Body of pancreas (tissue), 4 donors: ENCODE data around the gene TBL2. TPM values are rescaled to one million over a fixed set of nuclear protein-coding genes. Genes with fewer than 3 reads are reported as not detected.
A peak's percentile ranks its signal among the peaks of the same experiment; 100 is the strongest.

ENCODE experiments used
- ATAC-seq: fragments of 150-250 bp; one replicate; pipeline ENCODE4 v1.9.1; 2016
- DNase-seq, 4 donors: peaks; one replicate each; pipeline ENCODE4 v3.0.0-alpha.2; 2019
- H3K27ac ChIP-seq, 4 donors: fragments of 200-600 bp; sonication (generic); 1 replicate in 3 of 4; 2 replicates in 1 of 4; pipeline versions ENCODE4 v1.5.1 to v1.6.1; 2016 to 2019; ENCODE audit warnings: mild to moderate bottlenecking in 1 of 4, mixed read lengths in 1 of 4, moderate library complexity in 1 of 4
- H3K27me3 ChIP-seq, 2 donors: fragments of 200-600 bp; sonication (generic); one replicate each; pipeline ENCODE4 v1.6.0; 2016; ENCODE audit warnings: mild to moderate bottlenecking in 1 of 2
- H3K36me3 ChIP-seq, 2 donors: fragments of 200-600 bp; sonication (generic); replicated peaks in 1 of 2; 2 replicates each; pipeline ENCODE4 v1.5.1; 2016; ENCODE audit warnings: low read depth in 2 of 2; ENCODE audit not compliant: insufficient read depth in 1 of 2
- H3K4me1 ChIP-seq: fragments of 200-600 bp; sonication (generic); one replicate; pipeline ENCODE4 v1.6.0; 2016
- H3K4me3 ChIP-seq, 2 donors: fragments of 200-600 bp; sonication (generic); 1 replicate in 1 of 2; 2 replicates in 1 of 2; pipeline ENCODE4 v1.5.1; 2016 to 2019
- H3K9me3 ChIP-seq, 3 donors: fragments of 200-600 bp; sonication (generic); 1 replicate in 2 of 3; 2 replicates in 1 of 3; pipeline ENCODE4 v1.5.1; 2016
- CTCF ChIP-seq, 7 experiments: fragments of 450-650 bp in 4 of 7; fragments of 200-600 bp in 3 of 7; sonication (generic) in 3 of 7; IDR thresholded peaks; one replicate each; pipeline ENCODE4 v1.5.1; 2016 to 2019; ENCODE audit warnings: antibody characterized with exemption in 7 of 7
- POLR2A ChIP-seq, 3 donors: fragments of 450-650 bp; IDR thresholded peaks; one replicate each; pipeline ENCODE4 v1.6.1; 2016; ENCODE audit warnings: antibody characterized with exemption in 3 of 3, mild to moderate bottlenecking in 2 of 3
- WGBS, 2 donors: methylation state at CpG; one replicate each; pipeline ENCODE4 v1.1.5; 2017; 5-methylcytosine and 5-hydroxymethylcytosine counted together
- intact Hi-C: fragments of 100-400 bp; cut with DNase I; formaldehyde crosslinking; loops from one replicate; pipeline ENCODE4 v1.15.1; 2023
- total RNA-seq, 2 donors: library from RNA; depleted of rRNA; stranded (reverse); fragments of >200 nt; gene quantifications; one replicate each; pipeline ENCODE4 v1.1.0, GENCODE V29; 2016

The TBL2 gene
- total RNA-seq, result 10 to 100 TPM; 25.9 to 30.7 TPM

GRCh38 chr7:73578342-73579128 lies at the start of gene TBL2:
Gene TBL2 (minus strand): TSS chr7:73578579. CDS start chr7:73578549, 30 bp downstream.
- WGBS, 2 donors, result 1% methylated on average over 16 to 70 of the region's 75 CpGs
- Histone ChIP-seq H3K4me1 (peaks cover 25% of the 10 kb centered on the region), H3K9me3 (no peaks in the 10 kb centered on the region), H3K36me3 (peaks cover 4 to 5% of the 10 kb centered on the region in 2 donors), H3K4me3 (peak within 1 kb of the TSS; percentile 67 to 80), H3K27ac (peak within 1 kb of the TSS; percentile 77 to 93 (median 88)), H3K27me3 (no peaks in the 10 kb centered on the region)
- ATAC-seq, result peak; percentile 97
- TF ChIP-seq POLR2A (IDR thresholded peaks at IDR 0.05) (peak; percentile 87 to 94 (median 90)), CTCF (IDR thresholded peaks at IDR 0.05) (peak in 2 of 7 experiments; percentile 8 to 13)
- intact Hi-C loops, result no loop called here
- peak; percentile 99 to 100 (median 100) for DNase-seq

- ATAC-seq (no peak), DNase-seq (no peak)
- TF ChIP-seq POLR2A (IDR thresholded peaks at IDR 0.05) (no peak), CTCF (IDR thresholded peaks at IDR 0.05) (no peak)
- 29 to 44% methylated on average over 2 to 3 of the region's 3 CpGs for WGBS, 2 donors
- peaks cover 26% of the 10 kb centered on the region for H3K4me1 ChIP-seq
- no peak overlapping the region for H3K27ac ChIP-seq
- no peaks in the 10 kb centered on the region for H3K9me3 ChIP-seq
- no peaks in the 10 kb centered on the region for H3K36me3 ChIP-seq
- peaks cover 0 to 3% of the 10 kb centered on the region in 2 donors for H3K27me3 ChIP-seq
- no peak overlapping the region for H3K4me3 ChIP-seq
- intact Hi-C loops, result no loop called here
Observed at GRCh38 chr7:73626814-73627213, 48.4 kb upstream of the TBL2 start.

GRCh38 chr7:73625276-73625675 lies 46.9 kb upstream of the TBL2 start:
- Histone ChIP-seq H3K27me3 (peaks cover 0 to 3% of the 10 kb centered on the region in 2 donors), H3K27ac (no peak overlapping the region), H3K36me3 (no peaks in the 10 kb centered on the region), H3K4me1 (peaks cover 26% of the 10 kb centered on the region), H3K4me3 (no peak overlapping the region), H3K9me3 (no peaks in the 10 kb centered on the region)
- DNase-seq, result no peak
- intact Hi-C loops, result no loop called here
- ATAC-seq, result no peak
- WGBS, 2 donors, result 89 to 94% methylated on average over 10 to 11 of the region's 11 CpGs
- no peak for TF ChIP-seq POLR2A (IDR thresholded peaks at IDR 0.05)
- TF ChIP-seq CTCF (IDR thresholded peaks at IDR 0.05), result no peak

GRCh38 chr7:73624669-73625001 lies 46.3 kb upstream of the TBL2 start:
- DNase-seq, result no peak
- H3K4me1 ChIP-seq, result peaks cover 26% of the 10 kb centered on the region
- no peaks in the 10 kb centered on the region for H3K36me3 ChIP-seq
- peak overlapping the region in 1 of 4 donors; percentile 62 for H3K27ac ChIP-seq
- peaks cover 0 to 3% of the 10 kb centered on the region in 2 donors for H3K27me3 ChIP-seq
- intact Hi-C loops, result loop anchor here (5.0 kb wide), 1 partner anchor 48 kb away; no protein-coding TSS in a partner anchor
- TF ChIP-seq CTCF (IDR thresholded peaks at IDR 0.05), result no peak
- no peak for TF ChIP-seq POLR2A (IDR thresholded peaks at IDR 0.05)
- 37 to 52% methylated on average over 5 to 9 of the region's 9 CpGs for WGBS, 2 donors
- no peak for ATAC-seq
- H3K9me3 ChIP-seq, result no peaks in the 10 kb centered on the region
- no peak overlapping the region for H3K4me3 ChIP-seq
